Thoracic aorta (tissue), 2 donors: Measurements from ENCODE around the gene EFNA2. TPM values are rescaled to one million over a fixed set of nuclear protein-coding genes. Genes with fewer than 3 reads are reported as not detected.
"Not testable (repeated sequence)": the region's sequence is repeated elsewhere in the genome, so short reads cannot be mapped to it uniquely, and the experiment has no call there.

Experiments
- ATAC-seq: fragments of 150-250 bp; one replicate; pipeline ENCODE4 v1.8.0; 2017; ENCODE audit warnings: low read depth; ENCODE audit not compliant: insufficient number of reproducible peaks, low FRiP score
- DNase-seq: peaks from one replicate; pipeline ENCODE4 v3.0.0-alpha.2; 2020; ENCODE audit warnings: low spot score
- H3K27ac ChIP-seq, 2 donors: fragments of 200-600 bp; sonication (generic); 1 replicate in 1 of 2; 2 replicates in 1 of 2; pipeline ENCODE4 v1.5.1; 2016; ENCODE audit warnings: mild to moderate bottlenecking in 2 of 2, moderate library complexity in 2 of 2
- H3K27me3 ChIP-seq: fragments of 200-600 bp; sonication (generic); replicated peaks from 2 replicates; pipeline ENCODE4 v1.6.0; 2016; ENCODE audit warnings: mild to moderate bottlenecking; ENCODE audit not compliant: insufficient read depth
- H3K36me3 ChIP-seq: fragments of 200-600 bp; sonication (generic); one replicate; pipeline ENCODE4 v1.5.1; 2016
- H3K4me1 ChIP-seq, 2 donors: fragments of 200-600 bp; sonication (generic); 1 replicate in 1 of 2; 2 replicates in 1 of 2; pipeline versions ENCODE4 v1.5.1 to v1.6.0; 2016; ENCODE audit warnings: low read depth in 2 of 2, mild to moderate bottlenecking in 1 of 2; ENCODE audit not compliant: control insufficient read depth in 1 of 2
- H3K4me3 ChIP-seq: fragments of 200-600 bp; sonication (generic); 2 replicates; pipeline ENCODE4 v1.5.1; 2016; ENCODE audit warnings: mild to moderate bottlenecking
- H3K9me3 ChIP-seq: fragments of 200-600 bp; sonication (generic); 2 replicates; pipeline ENCODE4 v1.5.1; 2016
- CTCF ChIP-seq: fragments of 200-600 bp; sonication (generic); IDR thresholded peaks from one replicate; pipeline ENCODE4 v1.5.1; 2019; ENCODE audit warnings: antibody characterized with exemption
- total RNA-seq, 2 donors: library from RNA; depleted of rRNA; stranded (reverse); fragments of >200 nt; gene quantifications; one replicate each; pipeline versions ENCODE4 v1.1.0 to v1.2.3, GENCODE V29; 2016

The EFNA2 gene
- total RNA-seq, 2 donors from 2014 or later = not detected

- ATAC-seq = no peak
- no peak for DNase-seq
- no peaks in the 10 kb centered on the region for H3K36me3 ChIP-seq
- TF ChIP-seq CTCF = no peak
- H3K4me3 ChIP-seq = peak overlapping the region; percentile 63
- no peaks in the 10 kb centered on the region for H3K9me3 ChIP-seq
- H3K27me3 ChIP-seq = peaks cover 6% of the 10 kb centered on the region
- H3K4me1 ChIP-seq = peaks cover 2 to 6% of the 10 kb centered on the region in 2 donors
- H3K27ac ChIP-seq = no peak overlapping the region
These were observed 38.7 kb downstream of the EFNA2 start for GRCh38 chr19:1324249-1324805.

- Histone ChIP-seq H3K27me3 (peaks cover 6% of the 10 kb centered on the region), H3K27ac (no peak overlapping the region), H3K9me3 (no peaks in the 10 kb centered on the region), H3K4me1 (peaks cover 2 to 6% of the 10 kb centered on the region in 2 donors), H3K4me3 (peak overlapping the region; percentile 63), H3K36me3 (no peaks in the 10 kb centered on the region)
- ATAC-seq (no peak), DNase-seq (no peak)
- TF ChIP-seq CTCF = no peak
These were observed 39.3 kb downstream of the EFNA2 start for GRCh38 chr19:1324806-1325567.

- no peaks in the 10 kb centered on the region for H3K9me3 ChIP-seq
- TF ChIP-seq CTCF = no peak
- no peaks in the 10 kb centered on the region for H3K36me3 ChIP-seq
- H3K27me3 ChIP-seq = peaks cover 6% of the 10 kb centered on the region
- H3K27ac ChIP-seq = no peak overlapping the region
- peaks cover 2 to 6% of the 10 kb centered on the region in 2 donors for H3K4me1 ChIP-seq
- peak overlapping the region; percentile 63 for H3K4me3 ChIP-seq
- ATAC-seq (no peak), DNase-seq (no peak)
These were observed 40.1 kb downstream of the EFNA2 start for GRCh38 chr19:1325568-1326294.

GRCh38 chr19:1327125-1327524, 41.5 kb downstream of the EFNA2 start:
- ATAC-seq (no peak), DNase-seq (no peak)
- Histone ChIP-seq H3K36me3 (no peaks in the 10 kb centered on the region), H3K27me3 (peaks cover 6% of the 10 kb centered on the region), H3K4me3 (no peak overlapping the region), H3K9me3 (no peaks in the 10 kb centered on the region), H3K27ac (no peak overlapping the region), H3K4me1 (peaks cover 2 to 6% of the 10 kb centered on the region in 2 donors)
- TF ChIP-seq CTCF = no peak

GRCh38 chr19:1332208-1332607, 46.5 kb downstream of the EFNA2 start:
- not testable (repeated sequence) for ATAC-seq, H3K4me3 ChIP-seq, H3K27me3 ChIP-seq, H3K9me3 ChIP-seq, H3K4me1 ChIP-seq, DNase-seq, H3K36me3 ChIP-seq, H3K27ac ChIP-seq
